Neutrophil (primary cell): ENCODE data around the gene UROS.

Experiments used
- H3K27ac ChIP-seq: fragments of 200-600 bp; sonication (generic); 2 replicates; pipeline ENCODE4 v1.5.1; 2016; ENCODE audit warnings: mild to moderate bottlenecking, moderate library complexity
- H3K27me3 ChIP-seq: fragments of 200-600 bp; sonication (generic); 2 replicates; pipeline ENCODE4 v1.6.0; 2016; ENCODE audit warnings: mild to moderate bottlenecking
- H3K36me3 ChIP-seq: fragments of 200-600 bp; sonication (generic); 2 replicates; pipeline ENCODE4 v1.5.1; 2017
- H3K4me1 ChIP-seq, 2 experiments: fragments of 200-600 bp in 1 of 2; sonication (generic) in 1 of 2; 1 replicate in 1 of 2; 2 replicates in 1 of 2; pipeline versions ENCODE4 v1.5.1 to v1.6.1; 2013 to 2016; ENCODE audit warnings: low read depth in 1 of 2, low read length in 1 of 2, mild to moderate bottlenecking in 1 of 2, moderate library complexity in 1 of 2; ENCODE audit not compliant: control insufficient read depth in 1 of 2, insufficient read depth in 1 of 2
- H3K4me3 ChIP-seq, 2 experiments: fragments of 200-600 bp in 1 of 2; sonication (generic) in 1 of 2; 1 replicate in 1 of 2; 2 replicates in 1 of 2; pipeline ENCODE4 v1.5.1; 2013 to 2016; ENCODE audit warnings: low read depth in 1 of 2, low read length in 1 of 2, mild to moderate bottlenecking in 1 of 2, moderate library complexity in 1 of 2
- H3K9me3 ChIP-seq: fragments of 200-600 bp; sonication (generic); 2 replicates; pipeline ENCODE4 v1.5.1; 2016
- TF ChIP-seq, protein P1 (sequence below): fragments of 200-600 bp; sonication (generic); IDR thresholded peaks from 2 replicates; pipeline ENCODE4 v1.5.1; 2016; ENCODE audit warnings: antibody characterized with exemption

UROS gene

DNA sequence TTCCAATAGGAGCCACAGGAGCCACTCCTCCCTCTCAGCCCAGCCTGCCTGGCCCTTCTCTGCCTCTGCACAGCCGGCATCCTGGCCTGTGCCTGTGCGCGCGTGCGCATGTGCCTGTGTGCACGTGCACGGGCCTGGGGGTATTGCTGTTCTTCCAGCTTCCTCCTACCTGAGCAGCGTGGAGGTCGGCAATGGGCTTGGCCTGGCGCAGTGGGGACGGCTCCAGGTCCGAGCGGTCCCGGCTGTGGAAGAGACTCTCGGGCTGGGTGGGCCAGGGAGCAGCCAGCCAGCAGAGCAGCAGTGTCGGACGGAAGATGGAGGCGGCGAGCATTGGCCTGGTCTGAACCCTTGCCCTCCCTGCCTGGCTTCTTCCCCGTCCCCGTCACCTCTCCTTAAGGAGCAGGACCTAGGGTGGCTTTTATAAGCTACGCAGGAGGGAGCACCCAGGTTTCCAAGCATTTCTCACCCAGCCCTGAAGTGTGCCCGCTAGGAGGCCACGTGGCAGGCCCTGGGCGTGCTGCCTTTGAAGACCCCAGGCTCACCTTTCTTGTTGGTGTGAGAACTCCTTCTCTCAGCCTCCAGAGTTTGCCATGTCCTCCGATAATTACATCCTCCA, 47.5 kb downstream of the UROS start, which contains the start of gene MMP21:
Gene MMP21, minus strand, starts transcription at position 331 of the 616 bp plus-strand sequence. Its CDS starts 0 bp downstream, at position 331.
- no peaks in the 10 kb centered on the region for H3K4me1 ChIP-seq
- no peaks in the 10 kb centered on the region for H3K36me3 ChIP-seq
- H3K27ac ChIP-seq: no peak within 1 kb of the TSS
- H3K4me3 ChIP-seq: no peak within 1 kb of the TSS
- H3K27me3 ChIP-seq: peaks cover 25% of the 10 kb centered on the region
- no peaks in the 10 kb centered on the region for H3K9me3 ChIP-seq
- TF ChIP-seq, protein P1, sequence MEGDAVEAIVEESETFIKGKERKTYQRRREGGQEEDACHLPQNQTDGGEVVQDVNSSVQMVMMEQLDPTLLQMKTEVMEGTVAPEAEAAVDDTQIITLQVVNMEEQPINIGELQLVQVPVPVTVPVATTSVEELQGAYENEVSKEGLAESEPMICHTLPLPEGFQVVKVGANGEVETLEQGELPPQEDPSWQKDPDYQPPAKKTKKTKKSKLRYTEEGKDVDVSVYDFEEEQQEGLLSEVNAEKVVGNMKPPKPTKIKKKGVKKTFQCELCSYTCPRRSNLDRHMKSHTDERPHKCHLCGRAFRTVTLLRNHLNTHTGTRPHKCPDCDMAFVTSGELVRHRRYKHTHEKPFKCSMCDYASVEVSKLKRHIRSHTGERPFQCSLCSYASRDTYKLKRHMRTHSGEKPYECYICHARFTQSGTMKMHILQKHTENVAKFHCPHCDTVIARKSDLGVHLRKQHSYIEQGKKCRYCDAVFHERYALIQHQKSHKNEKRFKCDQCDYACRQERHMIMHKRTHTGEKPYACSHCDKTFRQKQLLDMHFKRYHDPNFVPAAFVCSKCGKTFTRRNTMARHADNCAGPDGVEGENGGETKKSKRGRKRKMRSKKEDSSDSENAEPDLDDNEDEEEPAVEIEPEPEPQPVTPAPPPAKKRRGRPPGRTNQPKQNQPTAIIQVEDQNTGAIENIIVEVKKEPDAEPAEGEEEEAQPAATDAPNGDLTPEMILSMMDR: no peak

DNA sequence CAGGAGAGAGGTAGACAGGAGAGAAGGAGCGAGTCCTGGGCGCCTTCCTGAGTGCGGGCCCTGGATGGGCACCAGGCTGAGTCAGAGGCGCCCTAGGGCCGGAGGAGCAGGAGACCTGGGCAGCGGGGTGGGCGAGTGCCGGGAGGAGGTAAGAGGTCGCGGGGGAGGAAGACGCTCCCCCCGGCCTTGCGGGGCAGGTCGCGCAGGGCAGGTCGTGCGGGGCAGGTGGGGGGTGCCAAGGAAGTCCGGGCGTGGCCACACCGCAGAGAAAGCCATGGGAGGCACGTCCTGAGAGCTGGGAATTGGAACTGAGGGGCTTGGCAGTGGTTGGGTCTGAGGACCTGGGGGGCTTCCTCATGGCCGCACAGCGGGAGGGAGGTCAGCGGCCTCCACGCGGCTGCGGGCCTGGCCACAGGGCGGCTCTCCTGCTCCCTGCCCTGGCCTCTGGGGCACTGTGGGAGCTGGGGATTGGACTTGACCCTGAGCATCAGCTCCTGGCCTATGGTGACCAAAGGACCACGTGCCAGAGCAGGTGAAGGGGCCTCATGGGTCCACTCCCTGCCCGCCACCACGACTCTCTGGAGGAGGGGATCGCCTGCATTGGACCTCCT, 48.4 kb downstream of the UROS start:
- H3K4me1 ChIP-seq: no peaks in the 10 kb centered on the region

DNA sequence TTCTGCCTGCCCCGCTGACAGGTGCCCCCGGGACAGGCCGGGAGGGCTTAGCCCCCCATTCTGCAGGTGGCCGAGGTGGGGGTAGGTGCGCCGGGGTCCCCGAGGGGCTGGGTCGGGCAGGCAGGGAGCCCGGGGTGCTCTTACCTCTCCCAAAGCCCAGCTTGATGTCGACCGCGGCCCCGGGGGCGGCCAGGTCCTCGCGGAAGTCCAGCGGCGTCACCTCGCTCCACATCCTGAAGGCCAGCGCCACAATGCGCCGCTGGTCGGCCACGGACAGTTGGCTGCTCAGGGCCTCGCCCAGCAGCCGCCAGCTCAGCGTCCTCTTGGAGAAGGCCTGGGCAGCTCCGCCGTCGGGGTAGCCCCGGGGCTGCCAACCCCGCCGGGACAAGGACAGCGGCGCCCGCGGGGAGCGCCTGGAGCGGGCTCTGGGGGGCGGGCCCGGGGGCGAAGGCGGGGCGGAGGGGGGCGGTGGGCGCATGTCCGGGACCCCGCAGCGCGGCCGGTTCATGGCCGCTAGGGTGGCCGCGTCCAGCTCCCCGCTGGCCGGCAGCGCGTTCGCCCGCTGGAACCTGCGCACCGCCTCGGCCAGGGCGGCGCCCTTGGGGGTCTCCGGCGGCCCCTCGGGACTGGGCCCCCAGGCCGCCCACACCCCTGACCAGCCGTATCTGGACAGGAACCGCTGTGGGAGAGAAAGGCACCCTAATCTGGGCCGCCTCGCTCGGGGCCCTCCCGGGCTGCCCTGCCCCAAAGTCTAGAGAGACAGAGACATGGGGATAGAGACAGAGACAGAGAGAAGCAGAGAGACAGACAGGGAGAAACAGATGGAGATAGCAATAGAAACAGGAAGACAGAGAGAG, 49.1 kb downstream of the UROS start:
- Histone ChIP-seq H3K27ac (no peak overlapping the region), H3K4me1 (no peaks in the 10 kb centered on the region), H3K9me3 (no peaks in the 10 kb centered on the region), H3K27me3 (peaks cover 25% of the 10 kb centered on the region), H3K4me3 (no peak overlapping the region), H3K36me3 (peaks cover 6% of the 10 kb centered on the region)
- TF ChIP-seq, protein P1: no peak

More for the DNA sequence above, 48.4 kb downstream of the UROS start:
- Histone ChIP-seq H3K36me3 (no peaks in the 10 kb centered on the region), H3K27ac (no peak overlapping the region), H3K4me3 (no peak overlapping the region), H3K9me3 (no peaks in the 10 kb centered on the region), H3K27me3 (peaks cover 25% of the 10 kb centered on the region)
- TF ChIP-seq, protein P1: no peak

DNA sequence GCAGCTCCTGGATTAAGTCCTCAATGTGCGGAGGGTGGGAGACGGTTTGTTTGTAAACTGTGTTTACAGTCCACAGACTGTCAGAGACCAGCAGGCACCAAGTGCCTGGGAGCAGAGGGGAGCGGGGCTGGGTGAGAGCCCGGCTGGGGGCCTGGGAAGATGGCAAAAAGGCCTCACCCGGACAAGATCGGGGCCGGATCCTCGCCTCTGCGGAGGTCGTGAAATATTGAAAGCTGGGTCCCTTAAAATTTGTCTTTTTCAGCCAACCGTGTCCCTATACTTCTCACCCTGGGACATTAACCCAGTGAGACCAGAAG, 50.2 kb downstream of the UROS start:
- H3K27me3 ChIP-seq: peaks cover 25% of the 10 kb centered on the region

DNA sequence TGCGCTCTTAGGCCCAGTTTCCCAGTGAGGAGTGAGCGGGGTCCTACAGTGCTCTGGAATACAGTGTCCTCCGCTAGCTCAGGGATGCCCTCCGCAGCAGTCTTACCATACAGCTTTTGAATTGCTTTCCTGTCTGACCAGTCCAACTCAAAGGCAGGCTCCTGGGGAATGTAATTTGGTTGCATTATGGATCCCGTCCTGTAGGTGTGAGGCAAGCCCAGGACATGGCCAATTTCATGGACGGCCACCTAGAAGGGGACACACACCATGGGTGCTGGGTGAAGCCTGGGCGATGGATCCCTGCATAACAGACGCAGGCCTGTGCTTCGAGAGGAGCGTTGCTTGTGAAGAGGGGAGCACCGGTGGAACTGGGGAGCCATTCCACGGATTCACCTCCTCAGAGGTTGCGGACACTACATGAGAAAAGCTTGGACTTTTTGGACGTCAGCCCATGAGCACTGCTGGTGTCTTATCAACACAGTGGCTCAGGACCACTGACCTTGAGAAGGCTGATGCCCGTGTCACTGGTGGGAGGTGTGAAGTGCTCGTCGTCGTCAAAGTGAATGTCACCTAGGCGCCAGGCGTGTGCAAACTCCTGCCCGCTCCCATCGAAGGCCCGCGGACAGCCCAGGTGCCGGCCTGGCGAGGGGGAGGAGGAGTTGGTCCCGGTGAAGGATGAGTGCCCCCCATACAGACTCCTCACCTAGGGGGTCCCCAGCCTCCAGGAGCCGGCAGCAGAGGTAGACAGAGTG, 50.8 kb downstream of the UROS start:
- TF ChIP-seq, protein P1: no peak
- peaks cover 16% of the 10 kb centered on the region for H3K36me3 ChIP-seq
- no peaks in the 10 kb centered on the region for H3K9me3 ChIP-seq
- no peaks in the 10 kb centered on the region for H3K4me1 ChIP-seq
- no peak overlapping the region for H3K27ac ChIP-seq
- no peak overlapping the region for H3K4me3 ChIP-seq
- peaks cover 25% of the 10 kb centered on the region for H3K27me3 ChIP-seq

More for the DNA sequence above, 50.2 kb downstream of the UROS start:
- TF ChIP-seq, protein P1: no peak
- peaks cover 11% of the 10 kb centered on the region for H3K36me3 ChIP-seq
- H3K27ac ChIP-seq: no peak overlapping the region
- no peaks in the 10 kb centered on the region for H3K9me3 ChIP-seq
- H3K4me1 ChIP-seq: no peaks in the 10 kb centered on the region
- H3K4me3 ChIP-seq: no peak overlapping the region
